ENCODE results near the gene NCS1.

The NCS1 gene

GRCh38 chr9:130234340-130235260 lies 62.4 kb downstream of the NCS1 start:
- Histone ChIP-seq H3K4me1 (ENCODE audit: insufficient read depth, low read length, poor library complexity, severe bottlenecking) (no peaks in the 10 kb centered on the region), H3K36me3 (ENCODE audit: insufficient read depth, low read length) (no peaks in the 10 kb centered on the region), H3K79me2 (ENCODE audit: insufficient read depth, low read length) (no peaks in the 10 kb centered on the region), H3K9me2 (replicated peaks; ENCODE audit: low read depth, low read length) (no peaks in the 10 kb centered on the region), H3K27me3 (ENCODE audit: insufficient read depth, low read length, poor library complexity, severe bottlenecking) (no peaks in the 10 kb centered on the region), H3K4me3 (ENCODE audit: low read length, poor library complexity, severe bottlenecking) (no peak overlapping the region), H3K4me2 (ENCODE audit: low read depth, low read length, poor library complexity, severe bottlenecking) (no peak overlapping the region), H3K9ac (ENCODE audit: low read depth, low read length, poor library complexity, severe bottlenecking) (no peak overlapping the region), H3F3A (ENCODE audit: low read depth) (no peaks in the 10 kb centered on the region), H3K9me3 (ENCODE audit: insufficient read depth, low read depth, low read length) (no peaks in the 10 kb centered on the region), H4K20me1 (ENCODE audit: insufficient read depth, low read length, poor library complexity, severe bottlenecking) (no peaks in the 10 kb centered on the region), H2AFZ (ENCODE audit: low read length) (no peak overlapping the region)
- TF ChIP-seq CTCF (conservative IDR thresholded peaks at IDR 0.05; ENCODE audit: low read length) (no peak), EZH2phosphoT487 (IDR thresholded peaks at IDR 0.05; ENCODE audit: borderline replicate concordance) (no peak)

GRCh38 chr9:130235558-130236435 lies 63.6 kb downstream of the NCS1 start:
- Histone ChIP-seq H2AFZ (ENCODE audit: low read length) (no peak overlapping the region; the same call in 1 of the 2 replicates), H3K4me2 (ENCODE audit: low read depth, low read length, poor library complexity, severe bottlenecking) (no peak overlapping the region), H3K9ac (ENCODE audit: low read depth, low read length, poor library complexity, severe bottlenecking) (no peak overlapping the region)

More at GRCh38 chr9:130235558-130236435, 63.6 kb downstream of the NCS1 start:
- H3K36me3 ChIP-seq (ENCODE audit: insufficient read depth, low read length): no peaks in the 10 kb centered on the region
- H3F3A ChIP-seq (ENCODE audit: low read depth): no peaks in the 10 kb centered on the region
- no peaks in the 10 kb centered on the region for H4K20me1 ChIP-seq (ENCODE audit: insufficient read depth, low read length, poor library complexity, severe bottlenecking)
- peaks cover 1% of the 10 kb centered on the region for H3K4me1 ChIP-seq (ENCODE audit: insufficient read depth, low read length, poor library complexity, severe bottlenecking)
- H3K9me2 ChIP-seq (replicated peaks; ENCODE audit: low read depth, low read length): no peaks in the 10 kb centered on the region
- no peak for TF ChIP-seq EZH2phosphoT487 (IDR thresholded peaks at IDR 0.05; ENCODE audit: borderline replicate concordance)
- peak; percentile 73 for TF ChIP-seq CTCF (conservative IDR thresholded peaks at IDR 0.05; ENCODE audit: low read length)
- no peaks in the 10 kb centered on the region for H3K79me2 ChIP-seq (ENCODE audit: insufficient read depth, low read length)
- H3K9me3 ChIP-seq (ENCODE audit: insufficient read depth, low read depth, low read length): no peaks in the 10 kb centered on the region
- no peaks in the 10 kb centered on the region for H3K27me3 ChIP-seq (ENCODE audit: insufficient read depth, low read length, poor library complexity, severe bottlenecking)
- no peak overlapping the region for H3K4me3 ChIP-seq (ENCODE audit: low read length, poor library complexity, severe bottlenecking)

All from Loucy (cell line).